GM19023 (cell line): Measurements from ENCODE around the gene LGR4.

Source experiments
- ATAC-seq: cut with Tn5 transposase; IDR thresholded peaks from one replicate; pipeline ENCODE4 v1.9.1; 2021; ENCODE audit warnings: mild to moderate bottlenecking, moderate library complexity; ENCODE audit not compliant: unreplicated experiment

Gene LGR4

GRCh38 chr11:27406498-27407354, 65.9 kb downstream of the LGR4 start:
- ATAC-seq = no peak

GRCh38 chr11:27405134-27405533, 67.5 kb downstream of the LGR4 start:
- no peak for ATAC-seq

GRCh38 chr11:27404427-27404826, 68.2 kb downstream of the LGR4 start:
- ATAC-seq = no peak

GRCh38 chr11:27403195-27403594, 69.4 kb downstream of the LGR4 start:
- no peak for ATAC-seq

- no peak for ATAC-seq
Observed at GRCh38 chr11:27402450-27402849, 70.1 kb downstream of the LGR4 start.

GRCh38 chr11:27401833-27402316, 70.7 kb downstream of the LGR4 start:
- ATAC-seq = no peak

GRCh38 chr11:27401280-27401832, 71.2 kb downstream of the LGR4 start:
- no peak for ATAC-seq

GRCh38 chr11:27398400-27398770, 74.2 kb downstream of the LGR4 start:
- no peak for ATAC-seq

GRCh38 chr11:27397624-27398399, 74.8 kb downstream of the LGR4 start:
- ATAC-seq = no peak

- no peak for ATAC-seq
Observed at GRCh38 chr11:27396259-27396839, 76.2 kb downstream of the LGR4 start.

- no peak for ATAC-seq
Observed at GRCh38 chr11:27395556-27396258, 76.9 kb downstream of the LGR4 start.

- no peak for ATAC-seq
Observed at GRCh38 chr11:27394781-27395228, 77.8 kb downstream of the LGR4 start.

- no peak for ATAC-seq
Observed at GRCh38 chr11:27392278-27393114, 80.1 kb downstream of the LGR4 start.

- ATAC-seq = no peak
Observed at GRCh38 chr11:27391331-27392015, 81.1 kb downstream of the LGR4 start.

- no peak for ATAC-seq
Observed at GRCh38 chr11:27390318-27391295, 82.0 kb downstream of the LGR4 start.

GRCh38 chr11:27388869-27389268, 83.7 kb downstream of the LGR4 start:
- no peak for ATAC-seq

GRCh38 chr11:27388001-27388400, 84.6 kb downstream of the LGR4 start:
- ATAC-seq = no peak

- no peak for ATAC-seq
Observed at GRCh38 chr11:27387362-27387761, 85.2 kb downstream of the LGR4 start.
